HEK293 (cell line): ENCODE results near the gene PLD3.

Source experiments
- AEBP2 ChIP-seq: fragments of 450-650 bp; formaldehyde crosslinking; IDR thresholded peaks from 2 replicates; pipeline ENCODE4 v1.5.1; 2016; ENCODE audit warnings: missing biosample characterization, missing genetic modification characterization, borderline replicate concordance
- GFI1B ChIP-seq: fragments of 450-650 bp; formaldehyde crosslinking; IDR thresholded peaks from 2 replicates; pipeline ENCODE4 v1.5.1; 2016; ENCODE audit warnings: missing biosample characterization, missing genetic modification characterization
- SP3 ChIP-seq: fragments of 450-650 bp; formaldehyde crosslinking; IDR thresholded peaks from 2 replicates; pipeline ENCODE4 v1.5.1; 2016; ENCODE audit warnings: missing biosample characterization, missing genetic modification characterization
- ZBTB1 ChIP-seq: fragments of 450-650 bp; formaldehyde crosslinking; IDR thresholded peaks from 2 replicates; pipeline ENCODE4 v1.5.1; 2016; ENCODE audit warnings: missing biosample characterization, missing genetic modification characterization
- ZBTB20 ChIP-seq: fragments of 450-650 bp; formaldehyde crosslinking; IDR thresholded peaks from 2 replicates; pipeline ENCODE4 v1.5.1; 2016; ENCODE audit warnings: missing biosample characterization, missing genetic modification characterization
- ZFHX2 ChIP-seq: fragments of 450-650 bp; formaldehyde crosslinking; conservative IDR thresholded peaks from 2 replicates; pipeline ENCODE4 v1.5.1; 2016; ENCODE audit warnings: missing biosample characterization, missing genetic modification characterization
- ZFP3 ChIP-seq: fragments of 450-650 bp; formaldehyde crosslinking; IDR thresholded peaks from 2 replicates; pipeline ENCODE4 v1.5.1; 2016; ENCODE audit warnings: low read depth, missing biosample characterization, missing genetic modification characterization
- ZNF274 ChIP-seq, 2 experiments: fragments of 200-500 bp in 1 of 2; fragments of 450-650 bp in 1 of 2; sonication (Bioruptor generic) in 1 of 2; formaldehyde crosslinking in 1 of 2; IDR thresholded peaks; 2 replicates each; pipeline versions ENCODE4 v1.5.1 to v1.6.1; 2014 to 2016; ENCODE audit warnings: borderline replicate concordance in 1 of 2, inconsistent platforms in 1 of 2, low read length in 1 of 2, missing biosample characterization in 1 of 2, missing genetic modification characterization in 1 of 2
- ZNF302 ChIP-seq: fragments of 450-650 bp; formaldehyde crosslinking; IDR thresholded peaks from 2 replicates; pipeline ENCODE4 v1.5.1; 2016; ENCODE audit warnings: missing biosample characterization, missing genetic modification characterization, low read depth
- ZNF391 ChIP-seq: fragments of 450-650 bp; formaldehyde crosslinking; IDR thresholded peaks from 2 replicates; pipeline ENCODE4 v1.5.1; 2016; ENCODE audit warnings: low read depth, missing biosample characterization, missing genetic modification characterization, borderline replicate concordance
- ZNF426 ChIP-seq: fragments of 450-650 bp; formaldehyde crosslinking; IDR thresholded peaks from 2 replicates; pipeline ENCODE4 v1.5.1; 2017; ENCODE audit warnings: missing biosample characterization, missing genetic modification characterization, mild to moderate bottlenecking, inconsistent platforms, moderate library complexity
- ZNF600 ChIP-seq: fragments of 450-650 bp; formaldehyde crosslinking; IDR thresholded peaks from 2 replicates; pipeline ENCODE4 v1.5.1; 2016; ENCODE audit warnings: missing biosample characterization, missing genetic modification characterization
- ZNF658 ChIP-seq: fragments of 450-650 bp; formaldehyde crosslinking; IDR thresholded peaks from 2 replicates; pipeline ENCODE4; 2016; ENCODE audit warnings: missing biosample characterization, missing genetic modification characterization
- ZNF660 ChIP-seq: fragments of 450-650 bp; IDR thresholded peaks from 2 replicates; pipeline ENCODE4 v1.5.1; 2018; ENCODE audit warnings: missing biosample characterization, mild to moderate bottlenecking, missing genetic modification characterization
- ZNF677 ChIP-seq: fragments of 450-650 bp; IDR thresholded peaks from 2 replicates; pipeline ENCODE4 v1.5.0; 2018; ENCODE audit warnings: missing biosample characterization, mild to moderate bottlenecking, missing genetic modification characterization, moderate library complexity
- ZNF701 ChIP-seq: fragments of 450-650 bp; formaldehyde crosslinking; IDR thresholded peaks from 2 replicates; pipeline ENCODE4 v1.5.1; 2016; ENCODE audit warnings: missing biosample characterization, missing genetic modification characterization
- ZNF707 ChIP-seq: fragments of 450-650 bp; formaldehyde crosslinking; IDR thresholded peaks from 2 replicates; pipeline ENCODE4 v1.5.1; 2016; ENCODE audit warnings: missing biosample characterization, missing genetic modification characterization
- ZXDB ChIP-seq: fragments of 450-650 bp; formaldehyde crosslinking; IDR thresholded peaks from 2 replicates; pipeline ENCODE4 v1.5.1; 2016; ENCODE audit warnings: missing biosample characterization, missing genetic modification characterization
- TF ChIP-seq, protein P1 (sequence below): fragments of 450-650 bp; formaldehyde crosslinking; IDR thresholded peaks from 2 replicates; pipeline ENCODE4 v1.5.1; 2016; ENCODE audit warnings: missing biosample characterization, missing genetic modification characterization
- TF ChIP-seq, protein P2 (sequence below): sonication (generic); formaldehyde crosslinking; IDR thresholded peaks from 2 replicates; pipeline ENCODE4 v1.8.1; 2022; ENCODE audit warnings: mild to moderate bottlenecking, moderate library complexity, missing genetic modification reagents
- TF ChIP-seq, protein P3 (sequence below): fragments of 450-650 bp; formaldehyde crosslinking; IDR thresholded peaks from 2 replicates; pipeline ENCODE4 v1.5.1; 2016; ENCODE audit warnings: missing biosample characterization, missing genetic modification characterization
- TF ChIP-seq, protein P4 (sequence below): fragments of 450-650 bp; formaldehyde crosslinking; IDR thresholded peaks from 2 replicates; pipeline ENCODE4 v1.5.1; 2016; ENCODE audit warnings: missing biosample characterization, missing genetic modification characterization, borderline replicate concordance
- TF ChIP-seq, protein P5 (sequence below): fragments of 450-650 bp; formaldehyde crosslinking; IDR thresholded peaks from 2 replicates; pipeline ENCODE4 v1.5.1; 2016; ENCODE audit warnings: missing biosample characterization, missing genetic modification characterization

The PLD3 gene

GRCh38 chr19:40425450-40426287 lies 77.2 kb downstream of the PLD3 start, which contains the start of gene SERTAD1 (continued):
- TF ChIP-seq, protein P1, sequence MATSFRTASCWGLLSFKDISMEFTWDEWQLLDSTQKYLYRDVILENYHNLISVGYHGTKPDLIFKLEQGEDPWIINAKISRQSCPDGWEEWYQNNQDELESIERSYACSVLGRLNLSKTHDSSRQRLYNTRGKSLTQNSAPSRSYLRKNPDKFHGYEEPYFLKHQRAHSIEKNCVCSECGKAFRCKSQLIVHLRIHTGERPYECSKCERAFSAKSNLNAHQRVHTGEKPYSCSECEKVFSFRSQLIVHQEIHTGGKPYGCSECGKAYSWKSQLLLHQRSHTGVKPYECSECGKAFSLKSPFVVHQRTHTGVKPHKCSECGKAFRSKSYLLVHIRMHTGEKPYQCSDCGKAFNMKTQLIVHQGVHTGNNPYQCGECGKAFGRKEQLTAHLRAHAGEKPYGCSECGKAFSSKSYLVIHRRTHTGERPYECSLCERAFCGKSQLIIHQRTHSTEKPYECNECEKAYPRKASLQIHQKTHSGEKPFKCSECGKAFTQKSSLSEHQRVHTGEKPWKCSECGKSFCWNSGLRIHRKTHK (tag by site-specific recombination) = no peak
- peak; percentile 90 for TF ChIP-seq ZXDB (tag by site-specific recombination)
- TF ChIP-seq, protein P2, sequence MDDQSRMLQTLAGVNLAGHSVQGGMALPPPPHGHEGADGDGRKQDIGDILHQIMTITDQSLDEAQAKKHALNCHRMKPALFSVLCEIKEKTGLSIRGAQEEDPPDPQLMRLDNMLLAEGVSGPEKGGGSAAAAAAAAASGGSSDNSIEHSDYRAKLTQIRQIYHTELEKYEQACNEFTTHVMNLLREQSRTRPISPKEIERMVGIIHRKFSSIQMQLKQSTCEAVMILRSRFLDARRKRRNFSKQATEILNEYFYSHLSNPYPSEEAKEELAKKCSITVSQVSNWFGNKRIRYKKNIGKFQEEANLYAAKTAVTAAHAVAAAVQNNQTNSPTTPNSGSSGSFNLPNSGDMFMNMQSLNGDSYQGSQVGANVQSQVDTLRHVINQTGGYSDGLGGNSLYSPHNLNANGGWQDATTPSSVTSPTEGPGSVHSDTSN = no peak; the same call in 1 of the 2 replicates
- peak; percentile 12; the same call in 1 of the 2 replicates for TF ChIP-seq GFI1B (tag by site-specific recombination)
- no peak for TF ChIP-seq ZNF274 (IDR thresholded peaks at IDR 0.05; ENCODE audit: low read length)
- no peak for TF ChIP-seq ZNF274 (tag by site-specific recombination; IDR thresholded peaks at IDR 0.05; ENCODE audit: borderline replicate concordance)
- TF ChIP-seq ZNF658 (tag by site-specific recombination) = no peak
- peak; percentile 99 for TF ChIP-seq ZFHX2 (tag by site-specific recombination)
- no peak for TF ChIP-seq ZNF426
- peak; percentile 90 for TF ChIP-seq ZNF391
- TF ChIP-seq ZNF302 (tag by site-specific recombination) = no peak
- no peak for TF ChIP-seq ZFP3 (tag by site-specific recombination)
- TF ChIP-seq ZNF701 (tag by site-specific recombination) = no peak
- TF ChIP-seq ZBTB1 = no peak
- TF ChIP-seq, protein P3, sequence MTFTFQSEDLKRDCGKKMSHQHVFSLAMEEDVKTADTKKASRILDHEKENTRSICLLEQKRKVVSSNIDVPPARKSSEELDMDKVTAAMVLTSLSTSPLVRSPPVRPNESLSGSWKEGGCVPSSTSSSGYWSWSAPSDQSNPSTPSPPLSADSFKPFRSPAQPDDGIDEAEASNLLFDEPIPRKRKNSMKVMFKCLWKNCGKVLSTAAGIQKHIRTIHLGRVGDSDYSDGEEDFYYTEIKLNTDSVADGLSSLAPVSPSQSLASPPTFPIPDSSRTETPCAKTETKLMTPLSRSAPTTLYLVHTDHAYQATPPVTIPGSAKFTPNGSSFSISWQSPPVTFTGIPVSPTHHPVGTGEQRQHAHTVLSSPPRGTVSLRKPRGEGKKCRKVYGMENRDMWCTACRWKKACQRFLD (tag by site-specific recombination) = peak; percentile 84; the same call in 1 of the 2 replicates
- TF ChIP-seq, protein P4, sequence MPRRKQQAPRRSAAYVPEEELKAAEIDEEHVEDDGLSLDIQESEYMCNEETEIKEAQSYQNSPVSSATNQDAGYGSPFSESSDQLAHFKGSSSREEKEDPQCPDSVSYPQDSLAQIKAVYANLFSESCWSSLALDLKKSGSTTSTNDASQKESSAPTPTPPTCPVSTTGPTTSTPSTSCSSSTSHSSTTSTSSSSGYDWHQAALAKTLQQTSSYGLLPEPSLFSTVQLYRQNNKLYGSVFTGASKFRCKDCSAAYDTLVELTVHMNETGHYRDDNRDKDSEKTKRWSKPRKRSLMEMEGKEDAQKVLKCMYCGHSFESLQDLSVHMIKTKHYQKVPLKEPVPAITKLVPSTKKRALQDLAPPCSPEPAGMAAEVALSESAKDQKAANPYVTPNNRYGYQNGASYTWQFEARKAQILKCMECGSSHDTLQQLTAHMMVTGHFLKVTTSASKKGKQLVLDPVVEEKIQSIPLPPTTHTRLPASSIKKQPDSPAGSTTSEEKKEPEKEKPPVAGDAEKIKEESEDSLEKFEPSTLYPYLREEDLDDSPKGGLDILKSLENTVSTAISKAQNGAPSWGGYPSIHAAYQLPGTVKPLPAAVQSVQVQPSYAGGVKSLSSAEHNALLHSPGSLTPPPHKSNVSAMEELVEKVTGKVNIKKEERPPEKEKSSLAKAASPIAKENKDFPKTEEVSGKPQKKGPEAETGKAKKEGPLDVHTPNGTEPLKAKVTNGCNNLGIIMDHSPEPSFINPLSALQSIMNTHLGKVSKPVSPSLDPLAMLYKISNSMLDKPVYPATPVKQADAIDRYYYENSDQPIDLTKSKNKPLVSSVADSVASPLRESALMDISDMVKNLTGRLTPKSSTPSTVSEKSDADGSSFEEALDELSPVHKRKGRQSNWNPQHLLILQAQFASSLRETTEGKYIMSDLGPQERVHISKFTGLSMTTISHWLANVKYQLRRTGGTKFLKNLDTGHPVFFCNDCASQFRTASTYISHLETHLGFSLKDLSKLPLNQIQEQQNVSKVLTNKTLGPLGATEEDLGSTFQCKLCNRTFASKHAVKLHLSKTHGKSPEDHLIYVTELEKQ (tag by site-specific recombination) = peak; percentile 44; the same call in 1 of the 2 replicates
- peak; percentile 94 for TF ChIP-seq ZBTB20
- TF ChIP-seq, protein P5, sequence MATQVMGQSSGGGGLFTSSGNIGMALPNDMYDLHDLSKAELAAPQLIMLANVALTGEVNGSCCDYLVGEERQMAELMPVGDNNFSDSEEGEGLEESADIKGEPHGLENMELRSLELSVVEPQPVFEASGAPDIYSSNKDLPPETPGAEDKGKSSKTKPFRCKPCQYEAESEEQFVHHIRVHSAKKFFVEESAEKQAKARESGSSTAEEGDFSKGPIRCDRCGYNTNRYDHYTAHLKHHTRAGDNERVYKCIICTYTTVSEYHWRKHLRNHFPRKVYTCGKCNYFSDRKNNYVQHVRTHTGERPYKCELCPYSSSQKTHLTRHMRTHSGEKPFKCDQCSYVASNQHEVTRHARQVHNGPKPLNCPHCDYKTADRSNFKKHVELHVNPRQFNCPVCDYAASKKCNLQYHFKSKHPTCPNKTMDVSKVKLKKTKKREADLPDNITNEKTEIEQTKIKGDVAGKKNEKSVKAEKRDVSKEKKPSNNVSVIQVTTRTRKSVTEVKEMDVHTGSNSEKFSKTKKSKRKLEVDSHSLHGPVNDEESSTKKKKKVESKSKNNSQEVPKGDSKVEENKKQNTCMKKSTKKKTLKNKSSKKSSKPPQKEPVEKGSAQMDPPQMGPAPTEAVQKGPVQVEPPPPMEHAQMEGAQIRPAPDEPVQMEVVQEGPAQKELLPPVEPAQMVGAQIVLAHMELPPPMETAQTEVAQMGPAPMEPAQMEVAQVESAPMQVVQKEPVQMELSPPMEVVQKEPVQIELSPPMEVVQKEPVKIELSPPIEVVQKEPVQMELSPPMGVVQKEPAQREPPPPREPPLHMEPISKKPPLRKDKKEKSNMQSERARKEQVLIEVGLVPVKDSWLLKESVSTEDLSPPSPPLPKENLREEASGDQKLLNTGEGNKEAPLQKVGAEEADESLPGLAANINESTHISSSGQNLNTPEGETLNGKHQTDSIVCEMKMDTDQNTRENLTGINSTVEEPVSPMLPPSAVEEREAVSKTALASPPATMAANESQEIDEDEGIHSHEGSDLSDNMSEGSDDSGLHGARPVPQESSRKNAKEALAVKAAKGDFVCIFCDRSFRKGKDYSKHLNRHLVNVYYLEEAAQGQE (tag by site-specific recombination) = 0 out of 2 replicates have a peak, but pooled peaks have one; percentile 36
- TF ChIP-seq SP3 (tag by site-specific recombination) = peak; percentile 99
- TF ChIP-seq ZNF707 (tag by site-specific recombination) = no peak
- TF ChIP-seq ZNF677 (tag by site-specific recombination) = no peak
- no peak for TF ChIP-seq AEBP2 (tag by site-specific recombination)
- TF ChIP-seq ZNF660 (tag by site-specific recombination) = peak; percentile 94; the same call in 1 of the 2 replicates
- TF ChIP-seq ZNF600 (tag by site-specific recombination) = peak; percentile 98
